C4-2B (cell line): ENCODE results near the gene ICAM4.

Experiments used
- H3K27ac ChIP-seq: fragments of 450-650 bp; 2 replicates; pipeline ENCODE4 v1.5.1; 2017
- CTCF ChIP-seq: fragments of 450-650 bp; conservative IDR thresholded peaks from 2 replicates; pipeline ENCODE4 v1.5.1; 2017; ENCODE audit warnings: mild to moderate bottlenecking
- ZFX ChIP-seq: fragments of 450-650 bp; IDR thresholded peaks from 2 replicates; pipeline ENCODE4 v1.6.1; 2017

ICAM4 gene

GRCh38 chr19:10293637-10294367 is 7.0 kb downstream of the ICAM4 start:
- no peak overlapping the region for H3K27ac ChIP-seq
- no peak for TF ChIP-seq ZFX
- no peak for TF ChIP-seq CTCF

- H3K27ac ChIP-seq = no peak overlapping the region
- TF ChIP-seq ZFX (no peak), CTCF (no peak)
These were observed 7.6 kb downstream of the ICAM4 start for GRCh38 chr19:10294368-10294697.

- H3K27ac ChIP-seq = no peak overlapping the region
- TF ChIP-seq ZFX (no peak), CTCF (no peak)
These were observed 8.6 kb downstream of the ICAM4 start for GRCh38 chr19:10295305-10295846.

- TF ChIP-seq CTCF (no peak), ZFX (no peak)
- no peak overlapping the region for H3K27ac ChIP-seq
These were observed 9.3 kb downstream of the ICAM4 start for GRCh38 chr19:10295847-10296591.

GRCh38 chr19:10299545-10300458 is 13.0 kb downstream of the ICAM4 start:
- TF ChIP-seq CTCF = no peak
- no peak for TF ChIP-seq ZFX
- no peak overlapping the region for H3K27ac ChIP-seq

- no peak overlapping the region for H3K27ac ChIP-seq
- TF ChIP-seq ZFX (no peak), CTCF (no peak)
These were observed 18.5 kb downstream of the ICAM4 start for GRCh38 chr19:10305139-10305806.
